Measurements from ENCODE around the gene PPP1R12B. TPM values are rescaled to one million over a fixed set of nuclear protein-coding genes. Genes with fewer than 3 reads are reported as not detected.
"Not testable (repeated sequence)": the region's sequence is repeated elsewhere in the genome, so short reads cannot be mapped to it uniquely, and the experiment has no call there.

PPP1R12B gene
- total RNA-seq, 5 donors from 2014 or later (not counting 1 experiment from before 2014, with no cell fraction given), result 24.3 to 40.9 (median 27.0) TPM

DNA sequence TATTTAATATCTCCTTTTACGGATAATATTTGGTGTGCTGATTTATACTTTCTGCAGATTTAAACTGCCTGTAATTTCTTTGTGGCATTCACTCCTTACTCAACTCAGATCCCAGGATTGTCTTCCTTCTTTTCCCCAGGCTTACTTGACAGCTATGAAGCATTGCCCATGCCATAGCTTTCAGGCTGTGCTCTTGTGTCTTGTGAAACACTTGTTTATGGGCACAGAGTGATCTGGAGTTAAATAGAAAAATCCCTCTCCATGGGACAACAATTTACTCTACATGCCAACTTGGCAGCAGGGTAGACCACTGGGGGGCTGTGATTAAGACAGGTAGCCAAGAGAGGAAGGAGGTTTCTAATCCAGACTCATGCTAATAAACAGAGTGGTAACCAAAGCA, 57.4 kb downstream of the PPP1R12B start:
- Histone ChIP-seq H3K4me1 (ENCODE audit: control insufficient read depth in 1 of 2, extremely low read depth in 1 of 2, insufficient read depth in 2 of 2, low read length in 2 of 2) (no peaks in the 10 kb centered on the region), H3K36me3 (ENCODE audit: control insufficient read depth in 2 of 2, extremely low read depth in 1 of 2, insufficient read depth in 1 of 2, low read length in 1 of 2) (no peaks in the 10 kb centered on the region), H3K27ac (ENCODE audit: low read length) (no peak overlapping the region), H3K4me3 (ENCODE audit: control insufficient read depth in 1 of 2, extremely low read depth in 1 of 2, low read length in 1 of 2) (no peak overlapping the region), H3K27me3 (replicated peaks in 1 of 2; ENCODE audit: control insufficient read depth in 2 of 2, extremely low read depth in 1 of 2, insufficient read depth in 2 of 2, low read length in 1 of 2) (no peaks in the 10 kb centered on the region), H3K9me3 (no peaks in the 10 kb centered on the region)
- Mint-ChIP-seq H3K9me3 (no peaks in the 10 kb centered on the region), H3K4me1 (peaks cover 0 to 16% (median 9%) of the 10 kb centered on the region in 3 donors), H3K27me3 (no peaks in the 10 kb centered on the region), H3K27ac (no peak overlapping the region), H3K4me3 (no peak overlapping the region), H3K36me3 (no peaks in the 10 kb centered on the region)
- POLR2A ChIA-PET, result no interaction called here
- ATAC-seq (replicated peaks in 1 of 4) (no peak), DNase-seq (no peak)
- no CpG with 5 or more reads among the region's 1 CpG for WGBS (ENCODE audit: insufficient coverage)
- CTCF ChIA-PET, result no interaction called here

DNA sequence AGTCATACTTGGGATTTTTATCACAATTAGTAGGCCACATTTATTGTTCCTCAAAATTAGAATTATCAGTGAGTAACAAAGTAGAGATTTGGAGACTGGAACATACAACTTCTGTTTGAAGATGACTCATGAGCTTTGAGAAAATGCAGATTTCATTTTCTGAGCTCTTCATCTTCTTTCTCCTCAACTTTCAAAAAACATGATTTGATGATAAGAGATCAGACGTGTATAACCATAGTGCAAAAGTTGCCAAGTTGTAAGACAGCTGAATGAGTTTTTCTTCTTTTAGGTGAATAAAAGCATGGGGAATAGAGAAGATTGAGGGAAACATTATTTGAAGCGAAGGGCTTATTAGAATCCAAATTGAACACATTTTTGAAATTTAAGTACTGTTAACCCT, 58.4 kb downstream of the PPP1R12B start:
- H3K27me3 ChIP-seq (replicated peaks in 1 of 2; ENCODE audit: control insufficient read depth in 2 of 2, extremely low read depth in 1 of 2, insufficient read depth in 2 of 2, low read length in 1 of 2); H3K4me1 ChIP-seq (ENCODE audit: control insufficient read depth in 1 of 2, extremely low read depth in 1 of 2, insufficient read depth in 2 of 2, low read length in 2 of 2); H3K36me3 ChIP-seq (ENCODE audit: control insufficient read depth in 2 of 2, extremely low read depth in 1 of 2, insufficient read depth in 1 of 2, low read length in 1 of 2); H3K4me3 Mint-ChIP-seq; H3K9me3 Mint-ChIP-seq; H3K9me3 ChIP-seq; H3K4me3 ChIP-seq (ENCODE audit: control insufficient read depth in 1 of 2, extremely low read depth in 1 of 2, low read length in 1 of 2); H3K27ac ChIP-seq (ENCODE audit: low read length); ATAC-seq (replicated peaks in 1 of 4); DNase-seq; POLR2A ChIA-PET; H3K36me3 Mint-ChIP-seq; H3K27ac Mint-ChIP-seq; H3K27me3 Mint-ChIP-seq: not testable (repeated sequence)
- CTCF ChIA-PET, result interaction anchor here in 1 of 2 donors (0.6 kb wide), 1 partner anchor 14 kb away, joined by 3 read pairs; no protein-coding TSS in a partner anchor
- H3K4me1 Mint-ChIP-seq, result peaks cover 0 to 16% (median 13%) of the 10 kb centered on the region in 3 donors
- no CpG with 5 or more reads among the region's 2 CpGs for WGBS (ENCODE audit: insufficient coverage)

DNA sequence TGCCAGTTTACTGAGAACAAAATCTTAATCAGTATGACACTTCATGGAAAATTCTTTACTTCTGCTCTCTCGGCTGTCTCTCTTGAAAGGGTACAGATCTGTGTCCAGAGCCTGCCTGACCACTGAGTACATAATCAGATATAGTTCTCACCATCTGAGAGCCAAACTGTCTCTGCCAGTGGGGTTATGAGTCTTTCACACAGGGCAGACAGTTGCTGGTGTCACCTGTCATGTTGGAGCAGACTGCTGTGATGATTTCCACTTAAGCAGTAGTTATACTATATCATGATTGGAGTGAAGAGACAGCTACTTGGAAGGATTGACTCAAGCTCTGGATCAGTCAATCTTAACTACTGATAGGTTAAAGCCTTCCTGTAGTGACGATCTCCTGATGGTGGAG, 58.9 kb downstream of the PPP1R12B start:
- ATAC-seq (replicated peaks in 1 of 4); CTCF ChIA-PET; POLR2A ChIA-PET: not testable (repeated sequence)

DNA sequence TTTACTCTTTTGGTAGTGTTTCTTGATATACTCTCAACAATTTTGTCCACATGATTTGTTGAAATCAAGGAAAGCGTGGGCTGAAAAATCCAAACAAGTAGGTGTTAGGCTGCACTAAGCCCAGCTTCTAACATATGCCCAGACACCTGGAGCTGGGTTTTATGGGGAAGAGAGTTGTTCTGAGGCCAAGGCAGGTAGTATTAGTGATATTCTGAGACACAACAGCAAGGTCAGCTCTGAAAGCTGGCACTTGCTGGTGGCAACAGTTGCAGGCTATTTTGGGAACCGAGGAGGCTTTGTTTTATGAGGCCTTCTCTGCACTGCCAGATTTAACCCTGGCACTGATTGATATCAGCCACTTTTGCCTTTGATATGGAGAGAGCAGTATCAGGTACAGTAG, 61.8 kb downstream of the PPP1R12B start:
- H3K4me3 ChIP-seq (ENCODE audit: control insufficient read depth in 1 of 2, extremely low read depth in 1 of 2, low read length in 1 of 2); ATAC-seq (replicated peaks in 1 of 4); H3K9me3 Mint-ChIP-seq; H3K36me3 ChIP-seq (ENCODE audit: control insufficient read depth in 2 of 2, extremely low read depth in 1 of 2, insufficient read depth in 1 of 2, low read length in 1 of 2); H3K27ac ChIP-seq (ENCODE audit: low read length); H3K36me3 Mint-ChIP-seq; H3K27me3 ChIP-seq (replicated peaks in 1 of 2; ENCODE audit: control insufficient read depth in 2 of 2, extremely low read depth in 1 of 2, insufficient read depth in 2 of 2, low read length in 1 of 2); H3K4me1 ChIP-seq (ENCODE audit: control insufficient read depth in 1 of 2, extremely low read depth in 1 of 2, insufficient read depth in 2 of 2, low read length in 2 of 2); H3K27me3 Mint-ChIP-seq; DNase-seq; H3K27ac Mint-ChIP-seq; H3K9me3 ChIP-seq; POLR2A ChIA-PET; H3K4me3 Mint-ChIP-seq: not testable (repeated sequence)
- CTCF ChIA-PET, result interaction anchor here in 1 of 2 donors (0.6 kb wide), 1 partner anchor 257 kb away, joined by 3 read pairs; no protein-coding TSS in a partner anchor
- H3K4me1 Mint-ChIP-seq, result peaks cover 0 to 13% (median 13%) of the 10 kb centered on the region in 3 donors
- no CpG with 5 or more reads among the region's 2 CpGs for WGBS (ENCODE audit: insufficient coverage)

More for the DNA sequence above, 58.9 kb downstream of the PPP1R12B start:
- H3K4me1 Mint-ChIP-seq, result peaks cover 0 to 16% (median 13%) of the 10 kb centered on the region in 3 donors
- H3K36me3 ChIP-seq (ENCODE audit: control insufficient read depth in 2 of 2, extremely low read depth in 1 of 2, insufficient read depth in 1 of 2, low read length in 1 of 2); DNase-seq; H3K9me3 Mint-ChIP-seq; H3K27me3 Mint-ChIP-seq; H3K9me3 ChIP-seq; H3K4me1 ChIP-seq (ENCODE audit: control insufficient read depth in 1 of 2, extremely low read depth in 1 of 2, insufficient read depth in 2 of 2, low read length in 2 of 2); H3K4me3 Mint-ChIP-seq; H3K36me3 Mint-ChIP-seq; H3K27ac Mint-ChIP-seq; H3K27me3 ChIP-seq (replicated peaks in 1 of 2; ENCODE audit: control insufficient read depth in 2 of 2, extremely low read depth in 1 of 2, insufficient read depth in 2 of 2, low read length in 1 of 2); H3K27ac ChIP-seq (ENCODE audit: low read length); H3K4me3 ChIP-seq (ENCODE audit: control insufficient read depth in 1 of 2, extremely low read depth in 1 of 2, low read length in 1 of 2): not testable (repeated sequence)
- WGBS (ENCODE audit: insufficient coverage), result 80% methylated on average over 1 of the region's 2 CpGs

DNA sequence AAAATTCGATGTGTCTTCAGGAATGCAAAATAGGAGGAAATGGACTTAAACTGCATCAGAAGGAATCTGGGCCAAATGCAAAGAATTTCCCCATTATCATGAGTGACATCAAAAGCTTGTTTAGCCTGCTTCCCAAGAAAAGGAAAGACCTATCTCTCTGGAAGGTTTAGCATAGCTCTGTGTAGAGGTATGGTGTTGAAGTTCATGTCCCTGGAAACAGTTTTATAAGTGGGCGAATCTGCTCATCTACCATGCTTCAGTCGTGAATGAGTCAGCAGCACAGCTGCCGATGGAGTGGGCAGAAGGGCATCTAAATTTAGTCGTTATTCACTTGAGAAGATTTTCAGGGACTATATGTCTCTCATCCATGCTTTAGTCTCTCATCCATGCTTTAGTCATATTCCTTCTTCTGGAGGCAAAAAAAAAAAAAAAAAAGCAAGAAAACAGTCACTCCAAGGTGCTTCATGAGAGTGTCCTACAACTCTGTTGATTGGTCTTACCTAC, 62.4 kb downstream of the PPP1R12B start:
- H3K4me3 Mint-ChIP-seq; DNase-seq; ATAC-seq (replicated peaks in 1 of 4); H3K9me3 ChIP-seq; H3K27ac Mint-ChIP-seq; POLR2A ChIA-PET; H3K27ac ChIP-seq (ENCODE audit: low read length); H3K4me3 ChIP-seq (ENCODE audit: control insufficient read depth in 1 of 2, extremely low read depth in 1 of 2, low read length in 1 of 2); H3K4me1 ChIP-seq (ENCODE audit: control insufficient read depth in 1 of 2, extremely low read depth in 1 of 2, insufficient read depth in 2 of 2, low read length in 2 of 2); H3K36me3 ChIP-seq (ENCODE audit: control insufficient read depth in 2 of 2, extremely low read depth in 1 of 2, insufficient read depth in 1 of 2, low read length in 1 of 2); H3K9me3 Mint-ChIP-seq; H3K27me3 Mint-ChIP-seq; H3K27me3 ChIP-seq (replicated peaks in 1 of 2; ENCODE audit: control insufficient read depth in 2 of 2, extremely low read depth in 1 of 2, insufficient read depth in 2 of 2, low read length in 1 of 2); H3K36me3 Mint-ChIP-seq: not testable (repeated sequence)
- peaks cover 0 to 13% (median 13%) of the 10 kb centered on the region in 3 donors for H3K4me1 Mint-ChIP-seq
- CTCF ChIA-PET, result interaction anchor here in 1 of 2 donors (0.6 kb wide), 2 partner anchors 67 to 256 kb away, joined by 3 to 6 read pairs; no protein-coding TSS in a partner anchor
- 40% methylated on average over 1 of the region's 5 CpGs for WGBS (ENCODE audit: insufficient coverage)

DNA sequence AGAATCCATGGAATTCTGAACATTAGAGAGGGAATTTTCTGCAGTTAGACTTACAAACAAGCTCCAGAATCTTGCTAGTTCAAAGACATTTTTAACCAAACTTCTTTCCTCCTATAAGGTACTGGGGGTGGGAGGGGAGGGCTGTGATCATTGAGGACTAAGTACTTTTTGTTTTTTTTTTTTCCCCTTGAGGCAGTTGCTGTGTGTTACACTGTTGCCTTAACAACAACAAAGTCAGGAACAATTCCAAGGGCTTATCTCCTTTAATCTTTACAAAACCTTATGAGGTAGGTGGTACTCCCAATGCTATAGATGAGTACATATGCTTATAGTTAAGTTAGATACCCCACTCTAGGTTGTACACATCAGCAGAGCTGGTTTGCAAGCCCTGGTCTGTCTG, 62.9 kb downstream of the PPP1R12B start:
- no peak overlapping the region for H3K27ac ChIP-seq (ENCODE audit: low read length)
- peaks cover 0 to 13% (median 13%) of the 10 kb centered on the region in 3 donors for H3K4me1 Mint-ChIP-seq
- ATAC-seq (replicated peaks in 1 of 4), result no peak
- no peaks in the 10 kb centered on the region for H3K36me3 Mint-ChIP-seq
- ChIA-PET CTCF (interaction anchor here in 1 of 2 donors (0.6 kb wide), 1 partner anchor 67 kb away, joined by 6 read pairs; no protein-coding TSS in a partner anchor), POLR2A (no interaction called here)
- no peaks in the 10 kb centered on the region for H3K27me3 Mint-ChIP-seq
- no peak for DNase-seq
- H3K27me3 ChIP-seq (replicated peaks in 1 of 2; ENCODE audit: control insufficient read depth in 2 of 2, extremely low read depth in 1 of 2, insufficient read depth in 2 of 2, low read length in 1 of 2), result no peaks in the 10 kb centered on the region
- no peaks in the 10 kb centered on the region for H3K36me3 ChIP-seq (ENCODE audit: control insufficient read depth in 2 of 2, extremely low read depth in 1 of 2, insufficient read depth in 1 of 2, low read length in 1 of 2)
- no peaks in the 10 kb centered on the region for H3K9me3 Mint-ChIP-seq
- no peak overlapping the region for H3K27ac Mint-ChIP-seq
- no peak overlapping the region for H3K4me3 ChIP-seq (ENCODE audit: control insufficient read depth in 1 of 2, extremely low read depth in 1 of 2, low read length in 1 of 2)
- no peaks in the 10 kb centered on the region for H3K4me1 ChIP-seq (ENCODE audit: control insufficient read depth in 1 of 2, extremely low read depth in 1 of 2, insufficient read depth in 2 of 2, low read length in 2 of 2)
- H3K4me3 Mint-ChIP-seq, result no peak overlapping the region
- no peaks in the 10 kb centered on the region for H3K9me3 ChIP-seq

DNA sequence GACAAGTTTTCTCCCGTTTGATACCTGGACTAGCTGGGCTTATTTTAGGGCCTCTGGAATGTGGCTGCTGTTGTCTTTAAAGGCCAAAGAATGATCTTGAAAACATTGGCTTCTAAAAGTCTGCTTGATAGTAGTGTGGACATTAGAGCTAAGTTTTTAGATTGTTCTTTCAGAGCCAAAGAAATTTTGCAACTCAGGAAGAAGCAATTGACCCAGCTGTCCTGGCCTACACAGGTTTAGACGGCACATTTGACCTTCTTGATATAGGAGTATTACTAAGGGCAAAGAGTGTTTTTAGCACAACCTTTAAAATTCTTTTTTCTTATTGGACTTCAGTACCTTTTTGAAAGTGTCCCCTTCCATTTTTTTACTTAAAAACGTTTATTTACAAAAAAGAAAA, 63.9 kb downstream of the PPP1R12B start:
- H3K27ac Mint-ChIP-seq; CTCF ChIA-PET; H3K4me1 Mint-ChIP-seq; H3K27me3 ChIP-seq (replicated peaks in 1 of 2; ENCODE audit: control insufficient read depth in 2 of 2, extremely low read depth in 1 of 2, insufficient read depth in 2 of 2, low read length in 1 of 2); H3K4me3 ChIP-seq (ENCODE audit: control insufficient read depth in 1 of 2, extremely low read depth in 1 of 2, low read length in 1 of 2); H3K27me3 Mint-ChIP-seq; H3K36me3 ChIP-seq (ENCODE audit: control insufficient read depth in 2 of 2, extremely low read depth in 1 of 2, insufficient read depth in 1 of 2, low read length in 1 of 2); H3K27ac ChIP-seq (ENCODE audit: low read length); H3K9me3 ChIP-seq; ATAC-seq (replicated peaks in 1 of 4); H3K4me1 ChIP-seq (ENCODE audit: control insufficient read depth in 1 of 2, extremely low read depth in 1 of 2, insufficient read depth in 2 of 2, low read length in 2 of 2); H3K4me3 Mint-ChIP-seq; H3K9me3 Mint-ChIP-seq; DNase-seq; H3K36me3 Mint-ChIP-seq; POLR2A ChIA-PET: not testable (repeated sequence)
- WGBS (ENCODE audit: insufficient coverage), result 100% methylated on average over 1 of the region's 3 CpGs

Data from T-cell (primary cell).